Measurements from ENCODE around the gene QRFP. TPM values are rescaled to one million over a fixed set of nuclear protein-coding genes. Genes with fewer than 3 reads are reported as not detected.
A peak's percentile ranks its signal among the peaks of the same experiment; 100 is the strongest.

Gene QRFP
- total RNA-seq, 1 donor from 2014 or later: not detected

GRCh38 chr9:130845254-130845653, 51.4 kb downstream of the QRFP start:
- no peak for DNase-seq (ENCODE audit: low spot score in 2 of 2)
- TF ChIP-seq CTCF (IDR thresholded peaks at IDR 0.05): no peak
- peak overlapping the region; percentile 7 to 50 for H3K4me3 ChIP-seq
- H3K27me3 ChIP-seq: no peaks in the 10 kb centered on the region
- intact Hi-C loops (cut with DNase I): loop anchor here (5.0 kb wide), 2 partner anchors 133 to 153 kb away; partner anchors contain the start of gene EXOSC2
- H3K9me3 ChIP-seq: no peaks in the 10 kb centered on the region
- no peaks in the 10 kb centered on the region for H3K36me3 ChIP-seq
- H3K27ac ChIP-seq: peak overlapping the region; percentile 95 to 98
- peaks cover 23 to 82% of the 10 kb centered on the region in 2 donors for H3K4me1 ChIP-seq

- Histone ChIP-seq H3K4me1 (peaks cover 27 to 83% of the 10 kb centered on the region in 2 donors), H3K36me3 (no peaks in the 10 kb centered on the region), H3K9me3 (no peaks in the 10 kb centered on the region), H3K4me3 (no peak overlapping the region), H3K27ac (peak overlapping the region; percentile 95 to 98), H3K27me3 (no peaks in the 10 kb centered on the region)
- intact Hi-C loops (cut with DNase I): no loop called here
- TF ChIP-seq CTCF (IDR thresholded peaks at IDR 0.05): no peak
- no peak for DNase-seq (ENCODE audit: low spot score in 2 of 2)
Observed at GRCh38 chr9:130844044-130844451, 52.6 kb downstream of the QRFP start.

GRCh38 chr9:130843049-130843908, 53.3 kb downstream of the QRFP start:
- H3K27ac ChIP-seq: peak overlapping the region; percentile 95 to 98
- no peak overlapping the region for H3K4me3 ChIP-seq
- TF ChIP-seq CTCF (IDR thresholded peaks at IDR 0.05): no peak
- DNase-seq (ENCODE audit: low spot score in 2 of 2): no peak
- H3K36me3 ChIP-seq: no peaks in the 10 kb centered on the region
- intact Hi-C loops (cut with DNase I): no loop called here
- H3K4me1 ChIP-seq: peaks cover 27 to 79% of the 10 kb centered on the region in 2 donors
- no peaks in the 10 kb centered on the region for H3K9me3 ChIP-seq
- no peaks in the 10 kb centered on the region for H3K27me3 ChIP-seq

Other genes starting within 250 kb of the QRFP start
- not detected for gene PRDM12, start 232.2 kb downstream of the QRFP start, total RNA-seq
- 20.6 TPM for gene EXOSC2, start 203.0 kb downstream of the QRFP start, total RNA-seq
- gene ABL1, start 61.6 kb downstream of the QRFP start, total RNA-seq: 99.1 TPM
- gene FIBCD1, start 42.4 kb upstream of the QRFP start, total RNA-seq: not detected
- 1.6 TPM for gene LAMC3, start 112.4 kb upstream of the QRFP start, total RNA-seq
- 30.5 TPM for gene AIF1L, start 199.7 kb upstream of the QRFP start, total RNA-seq
- 234 TPM for gene NUP214, start 228.8 kb upstream of the QRFP start, total RNA-seq

Measured in ascending aorta (tissue), 2 donors.